Islet precursor cell (in vitro differentiated cells): ENCODE data around the gene DPF3.

Source experiments
- DNase-seq: peaks from one replicate; pipeline ENCODE4 v3.0.0-alpha.2; 2018

The DPF3 gene

GRCh38 chr14:72589652-72590051 lies 304.2 kb downstream of the DPF3 start:
- no peak for DNase-seq

DNA sequence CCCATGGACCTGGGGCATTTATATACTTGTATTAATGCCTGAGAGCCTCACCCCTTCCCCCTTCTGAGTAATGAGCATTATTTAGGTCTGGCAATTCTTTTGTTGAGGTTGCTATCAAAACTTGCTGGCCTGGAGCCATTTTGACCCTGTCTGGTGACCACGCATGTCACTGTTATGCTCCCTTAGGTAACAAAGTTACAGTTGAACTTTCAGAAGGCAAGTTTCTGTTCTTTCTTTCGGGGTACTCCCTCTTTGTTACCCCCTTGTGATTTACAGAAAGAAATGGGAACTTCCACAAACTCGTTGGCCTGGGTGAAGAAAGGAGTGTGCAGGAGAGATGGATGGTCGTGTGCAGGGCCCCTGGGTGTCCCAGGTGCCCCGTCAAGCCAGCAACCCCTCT lies 305.4 kb downstream of the DPF3 start:
- no peak for DNase-seq

- no peak for DNase-seq
These were observed 310.3 kb downstream of the DPF3 start for GRCh38 chr14:72583316-72584272.

DNA sequence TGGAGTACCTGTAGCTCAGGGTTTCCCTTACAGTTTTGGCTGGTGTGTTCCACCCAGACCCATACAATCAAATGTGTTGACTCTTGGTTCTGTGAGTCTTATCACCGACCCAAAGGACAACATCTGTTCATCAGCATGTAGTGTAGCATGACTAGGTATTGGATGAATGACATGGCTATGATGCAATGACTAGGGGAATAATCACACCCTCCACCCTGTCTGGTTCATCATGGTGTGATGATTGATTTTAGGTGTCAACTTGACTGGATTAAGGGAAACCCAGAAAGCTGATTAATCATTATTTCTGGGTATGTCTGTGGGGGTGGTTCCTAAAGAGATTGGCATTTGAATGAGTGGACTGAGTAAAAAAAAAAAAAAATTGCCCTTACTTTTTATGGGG lies 311.3 kb downstream of the DPF3 start:
- no peak for DNase-seq

DNA sequence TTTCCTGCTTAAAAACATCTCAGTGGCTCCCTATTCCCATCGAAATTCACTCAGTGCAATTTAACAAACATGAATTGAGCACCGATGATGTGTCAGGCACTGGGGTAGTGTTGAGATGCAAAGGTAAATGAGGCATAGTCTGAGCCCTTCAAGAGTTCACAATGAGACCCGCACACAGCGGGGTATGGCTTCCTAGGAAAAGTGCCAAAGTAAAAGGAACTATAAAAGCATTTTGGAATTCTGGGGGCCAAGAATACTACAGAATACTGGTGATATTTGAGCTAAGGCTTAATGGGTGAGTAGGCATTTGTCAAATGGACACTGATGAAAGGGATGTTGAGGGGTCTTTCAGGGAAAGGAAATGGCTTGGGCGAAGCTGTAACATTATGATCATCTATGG lies 315.4 kb downstream of the DPF3 start:
- no peak for DNase-seq

GRCh38 chr14:72577521-72577920 lies 316.4 kb downstream of the DPF3 start:
- DNase-seq, result no peak

- DNase-seq, result no peak
These were observed 317.6 kb downstream of the DPF3 start for GRCh38 chr14:72576258-72576657.

DNA sequence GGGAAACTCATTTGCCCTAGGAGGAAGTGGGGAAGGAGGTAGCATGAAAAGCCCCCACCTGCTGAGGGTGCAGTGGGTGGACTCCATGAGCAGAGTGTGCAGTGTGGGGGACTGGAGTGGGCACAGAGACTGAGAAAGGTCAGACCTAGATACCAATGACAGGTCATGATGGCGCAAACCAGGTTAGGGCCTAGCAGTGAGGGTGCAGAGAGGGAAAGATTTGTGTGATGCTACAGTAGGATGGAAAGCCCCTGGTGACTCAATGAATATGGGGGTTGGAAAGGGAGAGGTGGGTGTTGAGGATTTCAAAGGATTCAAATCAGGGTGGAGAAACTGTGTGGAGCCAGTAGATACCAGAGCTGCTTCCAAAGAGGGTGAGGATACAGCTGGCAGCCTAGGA lies 319.2 kb downstream of the DPF3 start:
- no peak for DNase-seq

GRCh38 chr14:72573725-72574417 lies 320.0 kb downstream of the DPF3 start:
- DNase-seq, result no peak
